DOHH2 (cell line): ENCODE results near the gene HEXIM1.
A peak's percentile ranks its signal among the peaks of the same experiment; 100 is the strongest.

Experiments
- H3F3A ChIP-seq: fragments of 200-600 bp; sonication (generic), shearing (Covaris generic); 2 replicates; pipeline ENCODE4 v1.6.0; 2016; ENCODE audit warnings: antibody characterized with exemption, mild to moderate bottlenecking; ENCODE audit not compliant: control insufficient read depth, insufficient read depth
- H3K27ac ChIP-seq: fragments of 200-600 bp; sonication (generic); 2 replicates; pipeline ENCODE4 v1.5.1; 2014; ENCODE audit warnings: low read depth, mild to moderate bottlenecking, low read length, moderate library complexity
- H3K27me3 ChIP-seq: fragments of 200-600 bp; sonication (generic); 2 replicates; pipeline ENCODE4 v1.6.1; 2014; ENCODE audit warnings: mild to moderate bottlenecking, low read length, mixed read lengths; ENCODE audit not compliant: control insufficient read depth
- H3K36me3 ChIP-seq: fragments of 200-600 bp; sonication (generic); 2 replicates; pipeline ENCODE4 v1.6.1; 2014; ENCODE audit warnings: mild to moderate bottlenecking, low read length, moderate library complexity, mixed read lengths; ENCODE audit not compliant: control insufficient read depth
- H3K4me1 ChIP-seq: fragments of 200-600 bp; sonication (generic); 2 replicates; pipeline ENCODE4 v1.6.1; 2014; ENCODE audit warnings: mild to moderate bottlenecking, low read length, mixed read lengths; ENCODE audit not compliant: control insufficient read depth
- H3K4me2 ChIP-seq: fragments of 200-600 bp; sonication (generic); 2 replicates; pipeline ENCODE4 v1.6.0; 2014; ENCODE audit warnings: mild to moderate bottlenecking, low read length, moderate library complexity
- H3K4me3 ChIP-seq: fragments of 200-600 bp; sonication (generic); 2 replicates; pipeline ENCODE4 v1.5.1; 2014; ENCODE audit warnings: mild to moderate bottlenecking, low read length, mixed read lengths
- H3K79me2 ChIP-seq: fragments of 200-600 bp; sonication (generic); 2 replicates; pipeline ENCODE4 v1.6.1; 2014; ENCODE audit warnings: mild to moderate bottlenecking, low read length, mixed read lengths; ENCODE audit not compliant: control insufficient read depth
- H3K9me2 ChIP-seq: fragments of 200-600 bp; sonication (generic); replicated peaks from 2 replicates; pipeline ENCODE4 v1.6.1; 2014; ENCODE audit warnings: mild to moderate bottlenecking, low read length, mixed read lengths; ENCODE audit not compliant: control insufficient read depth
- H3K9me3 ChIP-seq: fragments of 200-600 bp; sonication (generic); 2 replicates; pipeline ENCODE4 v1.6.1; 2014; ENCODE audit warnings: antibody characterized with exemption, low read length, mixed read lengths; ENCODE audit not compliant: control insufficient read depth, insufficient read depth
- H4K20me1 ChIP-seq: fragments of 200-600 bp; sonication (generic); 2 replicates; pipeline ENCODE4 v1.6.0; 2014; ENCODE audit warnings: low read depth, mild to moderate bottlenecking, antibody characterized with exemption, low read length, moderate library complexity; ENCODE audit not compliant: control insufficient read depth, insufficient read depth
- CTCF ChIP-seq: fragments of 200-600 bp; sonication (generic); IDR thresholded peaks from one replicate; pipeline ENCODE4 v1.5.1; 2014; ENCODE audit warnings: antibody characterized with exemption, mild to moderate bottlenecking, low read depth, low read length; ENCODE audit not compliant: poor library complexity, severe bottlenecking
- EZH2phosphoT487 ChIP-seq: fragments of 200-600 bp; sonication (generic); IDR thresholded peaks from 2 replicates; pipeline ENCODE4 v1.6.1; 2017; ENCODE audit warnings: borderline replicate concordance, mild to moderate bottlenecking, antibody characterized with exemption, low read length, moderate library complexity, mixed read lengths

The HEXIM1 gene

GRCh38 chr17:45197108-45197507 is 48.8 kb downstream of the HEXIM1 start:
- TF ChIP-seq CTCF = no peak
- no peak for TF ChIP-seq EZH2phosphoT487
- no peaks in the 10 kb centered on the region for H4K20me1 ChIP-seq
- H3K9me3 ChIP-seq = no peaks in the 10 kb centered on the region
- peaks cover 18% of the 10 kb centered on the region for H3K4me1 ChIP-seq
- H3K79me2 ChIP-seq = no peaks in the 10 kb centered on the region
- no peak overlapping the region for H3K4me3 ChIP-seq
- H3K36me3 ChIP-seq = no peaks in the 10 kb centered on the region
- H3K27ac ChIP-seq = no peak overlapping the region
- no peaks in the 10 kb centered on the region for H3F3A ChIP-seq
- no peak overlapping the region for H3K4me2 ChIP-seq
- peaks cover 10% of the 10 kb centered on the region for H3K27me3 ChIP-seq
- H3K9me2 ChIP-seq = no peaks in the 10 kb centered on the region

GRCh38 chr17:45197555-45198334 is 49.5 kb downstream of the HEXIM1 start:
- H3K4me1 ChIP-seq = peaks cover 18% of the 10 kb centered on the region
- TF ChIP-seq CTCF (peak; percentile 98), EZH2phosphoT487 (no peak)
- H3K9me2 ChIP-seq = no peaks in the 10 kb centered on the region
- H3K79me2 ChIP-seq = no peaks in the 10 kb centered on the region
- no peaks in the 10 kb centered on the region for H3F3A ChIP-seq
- no peaks in the 10 kb centered on the region for H3K9me3 ChIP-seq
- H3K27me3 ChIP-seq = peaks cover 8% of the 10 kb centered on the region
- no peaks in the 10 kb centered on the region for H3K36me3 ChIP-seq
- no peak overlapping the region for H3K4me2 ChIP-seq
- no peak overlapping the region for H3K4me3 ChIP-seq
- H3K27ac ChIP-seq = no peak overlapping the region
- no peaks in the 10 kb centered on the region for H4K20me1 ChIP-seq

- H3K4me1 ChIP-seq = peaks cover 26% of the 10 kb centered on the region
- no peak overlapping the region for H3K4me2 ChIP-seq
- H3K9me2 ChIP-seq = no peaks in the 10 kb centered on the region
- TF ChIP-seq CTCF (no peak), EZH2phosphoT487 (no peak)
- no peaks in the 10 kb centered on the region for H4K20me1 ChIP-seq
- no peaks in the 10 kb centered on the region; the same call in 1 of the 2 replicates for H3K27me3 ChIP-seq
- H3F3A ChIP-seq = no peaks in the 10 kb centered on the region
- no peaks in the 10 kb centered on the region for H3K79me2 ChIP-seq
- no peak overlapping the region for H3K4me3 ChIP-seq
- no peaks in the 10 kb centered on the region for H3K9me3 ChIP-seq
- H3K27ac ChIP-seq = no peak overlapping the region
- no peaks in the 10 kb centered on the region for H3K36me3 ChIP-seq
These were observed 52.4 kb downstream of the HEXIM1 start for GRCh38 chr17:45200701-45201100.
